OCI-LY1 (cell line): Measurements from ENCODE around the gene SLC12A6.

Experiments used
- H2AFZ ChIP-seq: fragments of 200-600 bp; sonication (generic), shearing (Covaris generic); 2 replicates; pipeline ENCODE4 v1.6.0; 2014; ENCODE audit warnings: antibody characterized with exemption, mild to moderate bottlenecking, low read length
- H3F3A ChIP-seq: fragments of 200-600 bp; sonication (generic), shearing (Covaris generic); 2 replicates; pipeline ENCODE4 v1.6.0; 2014; ENCODE audit warnings: mild to moderate bottlenecking, antibody characterized with exemption, low read length, moderate library complexity; ENCODE audit not compliant: insufficient read depth
- H3K27ac ChIP-seq: fragments of 200-600 bp; sonication (generic); 2 replicates; pipeline ENCODE4 v1.5.1; 2014; ENCODE audit warnings: low read length, mixed run types, mild to moderate bottlenecking, low read depth; ENCODE audit not compliant: poor library complexity, severe bottlenecking
- H3K27me3 ChIP-seq: fragments of 200-600 bp; sonication (generic); 2 replicates; pipeline ENCODE4 v1.6.0; 2014; ENCODE audit warnings: antibody characterized with exemption, mild to moderate bottlenecking, low read length, moderate library complexity; ENCODE audit not compliant: insufficient read depth
- H3K36me3 ChIP-seq: fragments of 200-600 bp; sonication (generic); 2 replicates; pipeline ENCODE4 v1.6.1; 2014; ENCODE audit warnings: mild to moderate bottlenecking, antibody characterized with exemption, low read length, moderate library complexity, mixed read lengths; ENCODE audit not compliant: insufficient read depth
- H3K4me1 ChIP-seq: fragments of 200-600 bp; sonication (generic); 2 replicates; pipeline ENCODE4 v1.5.1; 2014; ENCODE audit warnings: mild to moderate bottlenecking, low read length, moderate library complexity; ENCODE audit not compliant: insufficient read depth, severe bottlenecking
- H3K4me2 ChIP-seq: fragments of 200-600 bp; sonication (generic), shearing (Covaris generic); 2 replicates; pipeline ENCODE4 v1.6.1; 2014; ENCODE audit warnings: low read length
- H3K4me3 ChIP-seq: fragments of 200-600 bp; sonication (generic); 2 replicates; pipeline ENCODE4 v1.5.1; 2014; ENCODE audit warnings: low read length, low read depth, mild to moderate bottlenecking, mixed read lengths; ENCODE audit not compliant: poor library complexity, severe bottlenecking
- H3K79me2 ChIP-seq: fragments of 200-600 bp; shearing (Covaris generic); 2 replicates; pipeline ENCODE4 v1.6.1; 2016; ENCODE audit warnings: mixed run types, low read length, mixed read lengths; ENCODE audit not compliant: insufficient read depth
- H3K9ac ChIP-seq: fragments of 200-600 bp; sonication (generic), shearing (Covaris generic); 2 replicates; pipeline ENCODE4 v1.6.1; 2014; ENCODE audit warnings: mild to moderate bottlenecking, low read length, mixed read lengths
- H3K9me2 ChIP-seq: fragments of 200-600 bp; sonication (generic), shearing (Covaris generic); 2 replicates; pipeline ENCODE4 v1.6.1; 2014; ENCODE audit warnings: low read depth, mild to moderate bottlenecking, low read length, mixed read lengths
- H3K9me3 ChIP-seq: fragments of 200-600 bp; shearing (Covaris generic); 2 replicates; pipeline ENCODE4 v1.6.1; 2014; ENCODE audit warnings: low read length, mixed read lengths
- H4K20me1 ChIP-seq: fragments of 200-600 bp; sonication (generic), shearing (Covaris generic); 2 replicates; pipeline ENCODE4 v1.6.0; 2016; ENCODE audit warnings: mild to moderate bottlenecking, low read length; ENCODE audit not compliant: insufficient read depth
- CTCF ChIP-seq: fragments of 200-600 bp; sonication (generic), shearing (Covaris generic); IDR thresholded peaks from 2 replicates; pipeline ENCODE4 v1.5.1; 2017; ENCODE audit warnings: mild to moderate bottlenecking, antibody characterized with exemption, low read length, moderate library complexity, mixed read lengths
- EZH2 ChIP-seq: fragments of 200-600 bp; sonication (generic), shearing (Covaris generic); IDR thresholded peaks from 2 replicates; pipeline ENCODE4 v1.8.0; 2017; ENCODE audit warnings: borderline replicate concordance, mixed run types, mild to moderate bottlenecking, antibody characterized with exemption, low read length, moderate library complexity, mixed read lengths

SLC12A6 gene

GRCh38 chr15:34374816-34375215 lies 37.2 kb upstream of the SLC12A6 start:
- TF ChIP-seq EZH2 = no peak
- no peak for TF ChIP-seq CTCF

GRCh38 chr15:34373951-34374350 lies 36.4 kb upstream of the SLC12A6 start:
- Histone ChIP-seq H3K4me2 (no peak overlapping the region), H3K9ac (no peak overlapping the region), H3K9me2 (no peaks in the 10 kb centered on the region), H3K9me3 (no peaks in the 10 kb centered on the region), H3K79me2 (no peaks in the 10 kb centered on the region), H3K27ac (no peak overlapping the region), H4K20me1 (no peaks in the 10 kb centered on the region), H2AFZ (no peak overlapping the region), H3K36me3 (no peaks in the 10 kb centered on the region), H3K4me1 (no peaks in the 10 kb centered on the region), H3K27me3 (no peaks in the 10 kb centered on the region; the same call in 1 of the 2 replicates), H3F3A (peaks cover 4% of the 10 kb centered on the region; the same call in 1 of the 2 replicates), H3K4me3 (no peak overlapping the region)
- TF ChIP-seq EZH2 (no peak), CTCF (no peak)

More at GRCh38 chr15:34374816-34375215, 37.2 kb upstream of the SLC12A6 start:
- Histone ChIP-seq H2AFZ (no peak overlapping the region), H3K4me3 (no peak overlapping the region), H4K20me1 (no peaks in the 10 kb centered on the region), H3K79me2 (no peaks in the 10 kb centered on the region), H3F3A (peaks cover 1% of the 10 kb centered on the region; the same call in 1 of the 2 replicates), H3K9me2 (no peaks in the 10 kb centered on the region), H3K9me3 (no peaks in the 10 kb centered on the region), H3K9ac (no peak overlapping the region), H3K27ac (no peak overlapping the region), H3K36me3 (no peaks in the 10 kb centered on the region), H3K4me2 (no peak overlapping the region), H3K4me1 (no peaks in the 10 kb centered on the region), H3K27me3 (no peaks in the 10 kb centered on the region; the same call in 1 of the 2 replicates)

- Histone ChIP-seq H3K9ac (no peak overlapping the region), H3F3A (peaks cover 4% of the 10 kb centered on the region; the same call in 1 of the 2 replicates), H3K27me3 (no peaks in the 10 kb centered on the region; the same call in 1 of the 2 replicates), H3K9me3 (no peaks in the 10 kb centered on the region), H3K27ac (no peak overlapping the region), H2AFZ (no peak overlapping the region), H3K79me2 (no peaks in the 10 kb centered on the region), H3K4me1 (peaks cover 15% of the 10 kb centered on the region), H3K36me3 (no peaks in the 10 kb centered on the region), H4K20me1 (no peaks in the 10 kb centered on the region), H3K4me3 (no peak overlapping the region), H3K4me2 (no peak overlapping the region), H3K9me2 (no peaks in the 10 kb centered on the region)
- no peak for TF ChIP-seq EZH2
- TF ChIP-seq CTCF = no peak
Observed at GRCh38 chr15:34370643-34371042, 33.1 kb upstream of the SLC12A6 start.
